ENCODE results near the gene CSF1. TPM values are rescaled to one million over a fixed set of nuclear protein-coding genes. Genes with fewer than 3 reads are reported as not detected.

CSF1 gene
- total and polyA plus RNA-seq, 2 donors (not counting 3 experiments of a cell fraction or from before 2014, with no cell fraction given): 24.5 to 28.9 TPM

GRCh38 chr1:109881906-109882287 is 28.8 kb upstream of the CSF1 start:
- Histone ChIP-seq H3K79me2 (ENCODE audit: control insufficient read depth, insufficient read depth, low read length) (no peaks in the 10 kb centered on the region), H3K9ac (replicated peaks; ENCODE audit: extremely low read depth, insufficient read depth, low read length) (no peak overlapping the region), H4K20me1 (replicated peaks; ENCODE audit: control insufficient read depth, extremely low read depth, insufficient read depth, low read length) (no peaks in the 10 kb centered on the region), H3K4me2 (ENCODE audit: insufficient read depth, low read length) (no peak overlapping the region), H3K36me3 (ENCODE audit: control insufficient read depth in 2 of 2, extremely low read depth in 1 of 2, insufficient read depth in 2 of 2, low read length in 2 of 2) (no peaks in the 10 kb centered on the region), H3K27ac (ENCODE audit: insufficient read depth, low read depth, low read length) (no peak overlapping the region), H3K9me1 (replicated peaks; ENCODE audit: control insufficient read depth, extremely low read depth, insufficient read depth, low read length) (no peaks in the 10 kb centered on the region), H2AFZ (ENCODE audit: low read depth, low read length) (no peak overlapping the region), H3K27me3 (ENCODE audit: control insufficient read depth in 2 of 2, insufficient read depth in 2 of 2, low read length in 2 of 2) (peaks cover 0 to 11% of the 10 kb centered on the region in 2 experiments), H3K4me3 (replicated peaks in 1 of 3; ENCODE audit: insufficient read depth in 1 of 3, low read depth in 1 of 3, low read length in 3 of 3) (no peak overlapping the region), H3K9me3 (replicated peaks; ENCODE audit: control insufficient read depth, insufficient read depth, low read length) (no peaks in the 10 kb centered on the region), H3K4me1 (ENCODE audit: control insufficient read depth, extremely low read depth, insufficient read depth, low read length) (peaks cover 7% of the 10 kb centered on the region)
- no peak for TF ChIP-seq MAX (IDR thresholded peaks at IDR 0.05; ENCODE audit: insufficient read depth, insufficient read length)
- TF ChIP-seq CTCF (IDR thresholded peaks at IDR 0.05; ENCODE audit: extremely low read depth in 1 of 2, insufficient read depth in 1 of 2, low read depth in 1 of 2, low read length in 2 of 2): no peak
- no peak for TF ChIP-seq FOS (IDR thresholded peaks at IDR 0.05; ENCODE audit: borderline replicate concordance, insufficient read depth, low read length)
- TF ChIP-seq MYC (IDR thresholded peaks at IDR 0.05; ENCODE audit: low read depth, low read length): no peak
- TF ChIP-seq POLR2A (IDR thresholded peaks at IDR 0.05; ENCODE audit: low read depth, low read length): no peak
- TF ChIP-seq GATA2 (IDR thresholded peaks at IDR 0.05; ENCODE audit: insufficient read depth, insufficient read length, low read depth, low read length): no peak
- no peak for TF ChIP-seq POLR2AphosphoS5 (IDR thresholded peaks at IDR 0.05; ENCODE audit: insufficient read depth, low read depth, low read length)
- ChIA-PET CTCF (no interaction called here), POLR2A (no interaction called here)
- BruUV-seq (replicated peaks): no TSS peak
- no peak for FAIRE-seq
- intact Hi-C loops (cut with micrococcal nuclease): no loop called here
- dilution Hi-C loops (cut with MboI; ENCODE audit: extremely low pct_ligation_motif_present, low sequenced_read_pairs): no loop called here
- DNase-seq (ENCODE audit: low read depth, low spot score): no peak
